CD14-positive monocyte (primary cell): ENCODE measurements around the gene SPTBN1. TPM values are rescaled to one million over a fixed set of nuclear protein-coding genes. Genes with fewer than 3 reads are reported as not detected.

Experiments used
- DNase-seq, 3 donors: peaks; one replicate each; pipeline ENCODE4 v3.0.0-alpha.2; 2011 to 2022
- H2AFZ ChIP-seq: 2 replicates; pipeline ENCODE4 v1.6.0; 2012; ENCODE audit warnings: mild to moderate bottlenecking, low read depth, low read length, inconsistent platforms; ENCODE audit not compliant: insufficient read depth, poor library complexity, severe bottlenecking
- H3K27ac ChIP-seq, 2 donors: 1 replicate in 1 of 2; 2 replicates in 1 of 2; pipeline ENCODE4 v1.5.1; 2012 to 2013; ENCODE audit warnings: low read length in 2 of 2, control low read depth in 1 of 2, inconsistent platforms in 1 of 2, low read depth in 1 of 2, mild to moderate bottlenecking in 1 of 2
- H3K27me3 ChIP-seq, 2 donors: one replicate each; pipeline versions ENCODE4 v1.6.0 to v1.6.1; 2011 to 2013; ENCODE audit warnings: low read length in 2 of 2; ENCODE audit not compliant: control insufficient read depth in 2 of 2, insufficient read depth in 2 of 2
- H3K36me3 ChIP-seq, 2 donors: replicated peaks in 1 of 2; 1 replicate in 1 of 2; 2 replicates in 1 of 2; pipeline versions ENCODE4 v1.5.1 to v1.6.1; 2012 to 2013; ENCODE audit warnings: low read length in 2 of 2, control low read depth in 1 of 2, inconsistent platforms in 1 of 2, mild to moderate bottlenecking in 1 of 2; ENCODE audit not compliant: insufficient read depth in 2 of 2, control insufficient read depth in 1 of 2
- H3K4me1 ChIP-seq, 2 donors: 1 replicate in 1 of 2; 2 replicates in 1 of 2; pipeline versions ENCODE4 v1.5.1 to v1.6.1; 2012 to 2013; ENCODE audit warnings: low read length in 2 of 2, control low read depth in 1 of 2, inconsistent platforms in 1 of 2, mild to moderate bottlenecking in 1 of 2, moderate library complexity in 1 of 2; ENCODE audit not compliant: insufficient read depth in 2 of 2, control insufficient read depth in 1 of 2
- H3K4me2 ChIP-seq: replicated peaks from 2 replicates; pipeline ENCODE3; 2012; ENCODE audit warnings: low read length, moderate library complexity, mild to moderate bottlenecking; ENCODE audit not compliant: poor library complexity, severe bottlenecking; ENCODE audit errors: extremely low read depth
- H3K4me3 ChIP-seq, 3 experiments: fragments of 200-600 bp in 1 of 3; sonication (generic) in 1 of 3; replicated peaks in 1 of 3; 1 replicate in 2 of 3; 2 replicates in 1 of 3; pipeline ENCODE4 v1.5.1; 2011 to 2013; ENCODE audit warnings: low read length in 3 of 3, mild to moderate bottlenecking in 3 of 3, control low read depth in 2 of 3, low read depth in 2 of 3, inconsistent platforms in 1 of 3, moderate library complexity in 1 of 3
- H3K79me2 ChIP-seq: 2 replicates; pipeline ENCODE4 v1.6.0; 2012; ENCODE audit warnings: mild to moderate bottlenecking, control low read depth, inconsistent platforms, low read length, moderate library complexity; ENCODE audit not compliant: insufficient read depth
- H3K9ac ChIP-seq: 2 replicates; pipeline ENCODE4 v1.6.0; 2017; ENCODE audit warnings: low read length, mild to moderate bottlenecking; ENCODE audit not compliant: insufficient read depth, poor library complexity, severe bottlenecking
- H3K9me3 ChIP-seq, 2 donors: replicated peaks in 1 of 2; 1 replicate in 1 of 2; 2 replicates in 1 of 2; pipeline versions ENCODE4 v1.5.1 to v1.6.1; 2012 to 2013; ENCODE audit warnings: low read length in 2 of 2, control low read depth in 1 of 2; ENCODE audit not compliant: control insufficient read depth in 1 of 2, insufficient read depth in 1 of 2
- H4K20me1 ChIP-seq: 2 replicates; pipeline ENCODE4 v1.6.0; 2012; ENCODE audit warnings: mild to moderate bottlenecking, low read length, control low read depth, moderate library complexity; ENCODE audit not compliant: insufficient read depth
- H3K27ac Mint-ChIP-seq, 7 donors: one replicate each; pipeline ENCODE4 v1.8.0; 2020; ENCODE audit warnings: mild to moderate bottlenecking in 7 of 7, mixed read lengths in 7 of 7, moderate library complexity in 6 of 7, inconsistent platforms in 2 of 7
- H3K27me3 Mint-ChIP-seq, 3 donors: one replicate each; pipeline ENCODE4 v1.8.0; 2021 to 2022; ENCODE audit warnings: low read depth in 3 of 3, mild to moderate bottlenecking in 3 of 3, mixed read lengths in 3 of 3, moderate library complexity in 3 of 3, inconsistent platforms in 1 of 3
- H3K36me3 Mint-ChIP-seq, 2 donors: one replicate each; pipeline ENCODE4 v1.8.0; 2020; ENCODE audit warnings: mixed read lengths in 2 of 2, inconsistent platforms in 1 of 2, mild to moderate bottlenecking in 1 of 2
- H3K4me1 Mint-ChIP-seq: one replicate; pipeline ENCODE4 v1.8.0; 2020; ENCODE audit warnings: mild to moderate bottlenecking, mixed read lengths
- H3K4me3 Mint-ChIP-seq, 2 donors: one replicate each; pipeline ENCODE4 v1.8.0; 2020; ENCODE audit warnings: mild to moderate bottlenecking in 2 of 2, mixed read lengths in 2 of 2, moderate library complexity in 1 of 2
- H3K9me3 Mint-ChIP-seq, 7 donors: one replicate each; pipeline ENCODE4 v1.8.0; 2020 to 2022; ENCODE audit warnings: mixed read lengths in 7 of 7, mild to moderate bottlenecking in 6 of 7, moderate library complexity in 6 of 7, inconsistent platforms in 2 of 7
- CTCF ChIP-seq: fragments of 200-600 bp; IDR thresholded peaks from one replicate; pipeline ENCODE4 v1.8.0; 2022; ENCODE audit warnings: antibody characterized with exemption, mild to moderate bottlenecking
- WGBS: methylation state at CpG from one replicate; pipeline ENCODE4 v1.1.5; 2013; ENCODE audit warnings: missing lambda C conversion rate; ENCODE audit not compliant: insufficient coverage; 5-methylcytosine and 5-hydroxymethylcytosine counted together
- intact Hi-C, 2 donors: fragments of 100-400 bp; cut with micrococcal nuclease; formaldehyde crosslinking; loops; one replicate each; pipeline versions ENCODE4 v1.15.0 to v1.15.1; 2023
- polyA plus RNA-seq, 3 donors: library from polyadenylated mRNA; depleted of rRNA in 1 of 3; unstranded in 2 of 3; stranded (reverse) in 1 of 3; fragments of 300-500 nt in 2 of 3; fragments of >200 nt in 1 of 3; fragmentation: Illumina TruSeq in 2 of 3; gene quantifications; 1 replicate in 2 of 3; 2 replicates in 1 of 3; pipeline ENCODE4 v1.2.3, GENCODE V29; 2012 to 2021

The SPTBN1 gene
- polyA plus RNA-seq, 3 donors, result 0.79 to 2.8 (median 1.7) TPM

DNA sequence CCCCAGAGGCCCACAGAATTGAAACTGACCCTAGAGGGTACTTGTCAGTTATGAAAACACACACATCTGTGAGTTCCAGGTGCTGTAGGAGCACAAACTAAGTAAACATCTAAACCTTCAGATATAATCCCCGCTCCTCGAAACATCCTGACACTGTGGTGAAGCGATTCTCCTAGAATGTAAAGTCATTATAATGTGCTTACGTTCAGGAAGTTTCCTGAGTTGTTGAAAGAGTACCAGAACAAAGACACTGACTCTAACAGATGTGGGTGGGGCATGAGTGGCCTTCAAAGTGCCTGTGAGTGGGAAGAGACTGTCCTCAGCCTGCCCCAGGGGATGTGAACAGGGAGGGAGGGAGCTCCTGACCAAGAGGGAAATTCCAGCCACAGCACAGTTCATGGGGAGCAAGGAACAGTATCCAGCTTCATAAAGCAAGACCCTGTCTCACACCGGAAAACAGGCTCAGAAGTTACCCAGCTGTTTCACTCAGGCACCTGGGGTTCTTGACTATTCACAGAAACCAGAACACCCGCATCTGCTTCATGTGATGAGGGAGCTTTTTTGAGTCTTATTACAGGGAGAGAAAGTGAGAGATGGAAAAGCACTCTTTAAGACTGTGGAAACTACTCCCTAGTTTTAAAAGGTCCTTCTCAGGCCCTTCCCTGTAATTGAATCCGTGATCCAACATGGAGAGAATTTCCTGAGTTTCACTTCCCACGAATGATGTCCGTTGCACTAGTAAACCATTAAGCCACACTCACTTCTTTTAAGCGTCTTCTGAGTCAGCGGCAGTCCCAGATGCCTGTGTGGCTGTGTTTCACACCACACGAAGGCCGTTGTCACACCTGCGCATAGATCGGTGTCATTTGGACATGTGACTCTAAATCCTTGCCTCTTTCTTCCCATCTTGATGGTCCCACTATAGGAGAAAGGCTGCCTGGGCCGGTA lies 178.7 kb downstream of the SPTBN1 start:
- no peaks in the 10 kb centered on the region for H3K79me2 ChIP-seq
- Mint-ChIP-seq H3K4me1 (peaks cover 8% of the 10 kb centered on the region), H3K36me3 (peaks cover 70 to 86% of the 10 kb centered on the region in 2 donors), H3K9me3 (no peaks in the 10 kb centered on the region), H3K27me3 (peaks cover 0 to 2% (median 0%) of the 10 kb centered on the region in 3 donors), H3K27ac (peak overlapping the region in 3 of 7 donors; percentile 21 to 76 (median 65)), H3K4me3 (no peak overlapping the region)
- no peak for DNase-seq
- TF ChIP-seq CTCF, result no peak
- H3K27ac ChIP-seq, result no peak overlapping the region
- H2AFZ ChIP-seq, result no peak overlapping the region
- peaks cover 43 to 80% of the 10 kb centered on the region in 2 donors for H3K36me3 ChIP-seq
- H3K27me3 ChIP-seq, result no peaks in the 10 kb centered on the region
- H3K4me2 ChIP-seq, result no peak overlapping the region
- H3K4me3 ChIP-seq, result no peak overlapping the region
- WGBS, result 58% methylated on average over 7 of the region's 16 CpGs
- peaks cover 5 to 14% of the 10 kb centered on the region in 2 donors for H3K4me1 ChIP-seq
- intact Hi-C loops, result no loop called here
- H3K9ac ChIP-seq, result no peak overlapping the region
- no peaks in the 10 kb centered on the region for H4K20me1 ChIP-seq
- no peaks in the 10 kb centered on the region for H3K9me3 ChIP-seq

DNA sequence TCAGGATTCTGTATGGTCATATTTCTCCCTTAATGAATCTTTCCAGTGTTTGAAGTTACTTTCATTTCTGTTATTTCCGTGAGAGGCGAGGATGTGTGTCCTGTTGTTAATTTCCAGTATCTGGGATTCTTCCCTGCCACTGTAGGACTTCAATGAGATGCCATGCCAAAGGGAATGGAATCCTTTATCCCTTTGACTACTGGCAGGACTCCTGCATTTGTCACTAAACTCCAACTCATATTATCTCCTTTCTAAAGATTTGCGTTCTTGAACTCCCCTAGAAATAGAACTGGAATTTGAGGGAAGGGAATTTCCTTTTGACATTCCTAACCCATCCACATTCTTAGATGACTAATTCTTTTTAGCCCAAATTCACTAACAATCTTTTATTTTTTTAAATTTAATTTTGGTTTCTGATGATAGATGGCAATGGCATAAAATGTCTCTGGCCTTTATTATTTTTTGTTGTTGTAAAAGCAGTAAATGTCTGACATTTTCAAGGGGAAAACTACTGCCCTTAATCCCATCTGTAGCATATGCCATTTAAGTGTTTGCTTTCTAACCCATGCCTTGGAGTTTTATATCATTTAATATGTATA lies 179.5 kb downstream of the SPTBN1 start:
- Histone ChIP-seq H3K27ac (no peak overlapping the region), H3K9me3 (no peaks in the 10 kb centered on the region), H3K9ac (no peak overlapping the region), H3K4me2 (no peak overlapping the region), H3K4me3 (no peak overlapping the region), H4K20me1 (no peaks in the 10 kb centered on the region), H3K79me2 (no peaks in the 10 kb centered on the region), H2AFZ (no peak overlapping the region), H3K36me3 (peaks cover 35 to 78% of the 10 kb centered on the region in 2 donors), H3K27me3 (no peaks in the 10 kb centered on the region), H3K4me1 (peaks cover 5 to 14% of the 10 kb centered on the region in 2 donors)
- Mint-ChIP-seq H3K9me3 (no peaks in the 10 kb centered on the region), H3K4me1 (peaks cover 8% of the 10 kb centered on the region), H3K36me3 (peaks cover 68 to 86% of the 10 kb centered on the region in 2 donors), H3K27ac (no peak overlapping the region), H3K4me3 (no peak overlapping the region), H3K27me3 (peaks cover 0 to 2% (median 0%) of the 10 kb centered on the region in 3 donors)
- no peak for DNase-seq
- intact Hi-C loops, result no loop called here
- no CpG with 5 or more reads among the region's 3 CpGs for WGBS
- no peak for TF ChIP-seq CTCF
